A673 (cell line): ENCODE measurements around the gene DNHD1. TPM values are rescaled to one million over a fixed set of nuclear protein-coding genes. Genes with fewer than 3 reads are reported as not detected.

ENCODE experiments used
- BruUV-seq: library from RNA; stranded (reverse); fragments of 400-500 nt; replicated peaks from 2 replicates; lab custom pipeline; 2021; lab: Mats Ljungman, UMichigan
- CTCF ChIA-PET: fragments of 300-600 bp; sonication (Branson Sonifier 250); formaldehyde crosslinking; loops from one replicate; lab custom pipeline; 2022; ENCODE audit warnings: antibody characterized with exemption; lab: Charles Lee
- POLR2A ChIA-PET: fragments of 300-600 bp; sonication (Branson Sonifier 250); formaldehyde crosslinking; loops from one replicate; lab custom pipeline; 2022; ENCODE audit warnings: antibody characterized with exemption; ENCODE audit not compliant: low non-redundant PET; lab: Charles Lee
- DNase-seq: peaks from one replicate; pipeline ENCODE4 v3.0.0-alpha.2; 2015; ENCODE audit warnings: low spot score
- H3K27ac ChIP-seq: fragments of 200-600 bp; sonication (generic); 2 replicates; pipeline ENCODE4 v1.5.1; 2016; ENCODE audit warnings: mixed run types, low read depth, mild to moderate bottlenecking, mixed read lengths, antibody characterized with exemption, low read length; ENCODE audit not compliant: poor library complexity, severe bottlenecking
- H3K27me3 ChIP-seq: fragments of 200-600 bp; sonication (generic); replicated peaks from 2 replicates; pipeline ENCODE4 v1.6.1; 2017; ENCODE audit warnings: mixed run types, low read depth, mild to moderate bottlenecking, mixed read lengths, antibody characterized with exemption, low read length; ENCODE audit not compliant: insufficient read depth, poor library complexity
- H3K36me3 ChIP-seq: fragments of 200-600 bp; sonication (generic); 2 replicates; pipeline ENCODE4 v1.6.1; 2016; ENCODE audit warnings: mixed run types, mild to moderate bottlenecking, mixed read lengths, antibody characterized with exemption, low read length; ENCODE audit not compliant: insufficient read depth, poor library complexity, severe bottlenecking
- H3K4me1 ChIP-seq: fragments of 200-600 bp; sonication (generic); 2 replicates; pipeline ENCODE4 v1.6.1; 2017; ENCODE audit warnings: mixed run types, mild to moderate bottlenecking, mixed read lengths, antibody characterized with exemption, low read length; ENCODE audit not compliant: insufficient read depth, poor library complexity, severe bottlenecking
- H3K4me3 ChIP-seq: fragments of 200-600 bp; sonication (generic); 2 replicates; pipeline ENCODE4 v1.5.1; 2016; ENCODE audit warnings: low read depth, mixed run types, mild to moderate bottlenecking, mixed read lengths, low read length; ENCODE audit not compliant: poor library complexity, severe bottlenecking
- H3K9me3 ChIP-seq: fragments of 200-600 bp; sonication (generic); 2 replicates; pipeline ENCODE4 v1.6.1; 2016; ENCODE audit warnings: mixed run types, low read depth, mild to moderate bottlenecking, mixed read lengths, antibody characterized with exemption, low read length; ENCODE audit not compliant: poor library complexity, severe bottlenecking
- EZH2 ChIP-seq: fragments of 200-600 bp; sonication (generic); IDR thresholded peaks from 2 replicates; pipeline ENCODE4 v1.6.1; 2017; ENCODE audit warnings: borderline replicate concordance, low read depth, mild to moderate bottlenecking, mixed read lengths, antibody characterized with exemption, low read length; ENCODE audit not compliant: poor library complexity, severe bottlenecking
- intact Hi-C: fragments of 100-400 bp; cut with micrococcal nuclease; formaldehyde crosslinking; loops from one replicate; pipeline ENCODE4 v1.10.0; 2022; ENCODE audit not compliant: unreplicated experiment
- total RNA-seq: library from RNA; stranded (reverse); gene quantifications from 2 replicates; pipeline ENCODE4 v1.2.3, GENCODE V29; 2021
- TF ChIP-seq, protein P1 (sequence below): fragments of 300-800, 200-600 bp; sonication (generic); conservative IDR thresholded peaks from 2 replicates; pipeline ENCODE4 v1.5.1; 2017; ENCODE audit warnings: low read depth, mild to moderate bottlenecking, antibody characterized with exemption, low read length, moderate library complexity, mixed read lengths

The DNHD1 gene
- total RNA-seq, 1 experiment from 2014 or later: 20.1 TPM

DNA sequence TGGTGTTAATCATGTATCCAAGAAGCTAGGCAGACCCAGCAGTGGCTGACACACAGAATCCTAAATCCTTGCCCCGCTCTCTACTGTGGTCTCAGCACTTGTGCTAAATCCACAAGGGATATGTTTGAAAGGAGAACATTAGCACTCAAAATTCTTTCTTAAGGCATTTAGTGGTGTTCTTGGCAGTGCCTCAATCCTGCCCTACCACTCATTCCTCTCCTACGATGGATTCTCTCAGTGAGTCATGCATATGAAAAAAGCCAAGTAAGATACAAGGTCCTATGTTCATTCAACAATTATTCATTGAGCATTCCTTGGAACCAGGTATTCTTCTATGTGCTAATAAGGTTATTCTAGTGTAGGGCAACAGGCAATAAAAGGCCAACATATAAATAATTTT lies 75.1 kb downstream of the DNHD1 start:
- DNase-seq: no peak
- intact Hi-C loops: no loop called here
- no peaks in the 10 kb centered on the region for H3K9me3 ChIP-seq
- no peaks in the 10 kb centered on the region for H3K36me3 ChIP-seq
- BruUV-seq: no TSS peak
- H3K27me3 ChIP-seq: no peaks in the 10 kb centered on the region
- no peak overlapping the region for H3K4me3 ChIP-seq
- CTCF ChIA-PET: no interaction called here
- peaks cover 24% of the 10 kb centered on the region for H3K4me1 ChIP-seq
- TF ChIP-seq EZH2: no peak
- TF ChIP-seq, protein P1, sequence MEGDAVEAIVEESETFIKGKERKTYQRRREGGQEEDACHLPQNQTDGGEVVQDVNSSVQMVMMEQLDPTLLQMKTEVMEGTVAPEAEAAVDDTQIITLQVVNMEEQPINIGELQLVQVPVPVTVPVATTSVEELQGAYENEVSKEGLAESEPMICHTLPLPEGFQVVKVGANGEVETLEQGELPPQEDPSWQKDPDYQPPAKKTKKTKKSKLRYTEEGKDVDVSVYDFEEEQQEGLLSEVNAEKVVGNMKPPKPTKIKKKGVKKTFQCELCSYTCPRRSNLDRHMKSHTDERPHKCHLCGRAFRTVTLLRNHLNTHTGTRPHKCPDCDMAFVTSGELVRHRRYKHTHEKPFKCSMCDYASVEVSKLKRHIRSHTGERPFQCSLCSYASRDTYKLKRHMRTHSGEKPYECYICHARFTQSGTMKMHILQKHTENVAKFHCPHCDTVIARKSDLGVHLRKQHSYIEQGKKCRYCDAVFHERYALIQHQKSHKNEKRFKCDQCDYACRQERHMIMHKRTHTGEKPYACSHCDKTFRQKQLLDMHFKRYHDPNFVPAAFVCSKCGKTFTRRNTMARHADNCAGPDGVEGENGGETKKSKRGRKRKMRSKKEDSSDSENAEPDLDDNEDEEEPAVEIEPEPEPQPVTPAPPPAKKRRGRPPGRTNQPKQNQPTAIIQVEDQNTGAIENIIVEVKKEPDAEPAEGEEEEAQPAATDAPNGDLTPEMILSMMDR: no peak
- no peak overlapping the region for H3K27ac ChIP-seq
- POLR2A ChIA-PET: no interaction called here

DNA sequence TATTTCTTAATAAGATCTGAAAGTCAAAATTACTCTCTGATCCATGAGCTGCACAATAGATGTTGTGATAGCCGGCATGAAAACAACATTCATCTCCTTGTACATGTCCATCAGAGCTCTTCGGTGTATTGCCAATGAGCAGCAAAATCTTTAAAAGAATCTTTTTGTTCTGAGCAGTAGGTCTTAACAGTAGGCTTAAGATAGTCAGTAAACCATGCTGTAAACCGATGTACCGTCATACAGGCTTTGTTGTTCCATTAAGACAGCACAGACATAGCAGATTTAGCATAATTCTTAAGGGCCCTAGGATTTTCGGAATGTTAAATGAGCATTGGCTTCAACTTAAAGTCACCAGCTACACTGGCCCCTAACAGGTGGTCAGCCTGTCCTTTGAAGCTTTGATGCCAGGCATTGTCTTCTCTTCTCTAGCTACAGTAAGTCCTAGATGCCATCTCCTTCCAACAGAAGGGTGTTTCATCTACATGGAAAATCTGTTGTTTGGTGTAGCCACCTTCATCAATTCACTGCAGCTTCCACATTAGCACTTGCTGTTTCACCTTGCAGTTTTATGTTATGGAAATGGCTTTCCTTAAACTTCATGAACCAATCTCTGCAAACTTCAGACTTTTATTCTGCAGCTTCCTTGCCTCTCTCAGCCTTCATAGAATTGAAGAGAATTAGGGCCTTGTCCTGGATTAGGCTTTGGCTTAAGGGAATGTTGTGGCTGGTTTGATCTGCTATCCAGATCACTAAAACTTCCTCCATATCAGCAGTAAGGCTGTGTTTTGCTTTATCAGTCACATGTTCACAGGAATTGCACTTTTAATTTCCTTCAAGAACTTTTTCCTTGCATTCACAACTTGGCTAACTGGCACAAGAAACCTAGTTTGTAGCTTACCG lies 78.0 kb downstream of the DNHD1 start:
- DNase-seq: no peak
- intact Hi-C loops: no loop called here
- POLR2A ChIA-PET: no interaction called here
- no peak overlapping the region for H3K4me3 ChIP-seq
- CTCF ChIA-PET: no interaction called here
- no peaks in the 10 kb centered on the region for H3K9me3 ChIP-seq
- H3K27ac ChIP-seq: no peak overlapping the region
- no peaks in the 10 kb centered on the region for H3K36me3 ChIP-seq
- no peaks in the 10 kb centered on the region for H3K27me3 ChIP-seq
- peaks cover 22% of the 10 kb centered on the region for H3K4me1 ChIP-seq
- no TSS peak for BruUV-seq
- TF ChIP-seq, protein P1: no peak
- TF ChIP-seq EZH2: no peak

DNA sequence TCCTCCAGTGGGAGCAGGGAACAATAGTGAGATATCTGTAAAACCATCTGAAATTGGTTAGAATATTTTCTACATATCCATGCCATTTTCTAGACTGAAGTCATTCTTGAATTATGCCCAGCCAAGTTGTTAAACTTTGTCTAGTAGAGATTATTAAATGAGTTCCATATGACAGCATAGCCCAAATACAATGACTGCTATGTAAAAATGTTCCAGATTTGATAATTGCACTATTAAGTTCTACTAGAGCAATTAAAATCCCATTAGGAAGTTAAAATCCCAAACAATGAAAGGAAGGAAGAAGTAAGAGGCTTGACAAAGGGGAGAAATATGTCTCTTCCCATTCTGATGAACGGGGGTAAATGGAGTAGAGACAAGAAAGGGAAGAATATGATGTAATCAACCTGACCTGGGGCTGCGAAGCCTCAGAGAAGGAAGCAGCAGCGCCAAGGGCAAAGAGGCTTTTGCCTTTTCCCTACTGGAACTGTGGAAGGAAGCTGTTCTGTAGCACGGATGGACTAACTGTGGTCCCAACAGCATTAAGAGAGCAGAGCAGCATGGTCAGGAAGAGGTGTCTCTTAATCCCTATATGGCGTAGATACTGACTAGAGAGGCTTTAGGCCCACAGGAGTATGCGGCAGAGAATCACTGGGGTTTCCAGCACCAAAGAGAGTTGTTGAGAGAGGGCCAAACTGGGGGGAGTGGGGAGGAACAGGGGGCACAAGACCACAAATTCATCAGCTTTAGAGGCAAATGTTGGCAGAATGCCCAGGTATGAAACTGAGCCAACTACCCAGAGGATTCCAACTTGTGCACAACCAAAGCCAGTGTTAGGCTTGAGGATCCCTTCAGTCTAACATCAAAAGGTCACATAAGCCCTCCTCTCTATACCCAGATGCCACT lies 79.6 kb downstream of the DNHD1 start:
- ChIA-PET CTCF (interaction anchor here (0.6 kb wide), 1 partner anchor 46 kb away, joined by 3 read pairs; no protein-coding TSS in a partner anchor), POLR2A (no interaction called here)
- no peak overlapping the region for H3K4me3 ChIP-seq
- peaks cover 22% of the 10 kb centered on the region for H3K4me1 ChIP-seq
- no peaks in the 10 kb centered on the region for H3K27me3 ChIP-seq
- H3K27ac ChIP-seq: peak overlapping the region; percentile 85
- intact Hi-C loops: no loop called here
- H3K9me3 ChIP-seq: no peaks in the 10 kb centered on the region
- no peaks in the 10 kb centered on the region for H3K36me3 ChIP-seq
- no peak for TF ChIP-seq EZH2
- TF ChIP-seq, protein P1: no peak
- no TSS peak for BruUV-seq
- DNase-seq: peak; percentile 83
